SHP77 treated with DMSO at 0.1 percent for 48 hours (cell line): ENCODE data around the gene TBX20.

Source experiments
- DNase-seq: peaks from one replicate; lab custom pipeline; 2025; lab: John Stamatoyannopoulos, UW

TBX20 gene

GRCh38 chr7:35253710-35254495, at the start of gene TBX20:
Gene TBX20 (minus strand): TSS chr7:35254100. CDS start chr7:35253620, 480 bp downstream.
- no peak for DNase-seq

DNA sequence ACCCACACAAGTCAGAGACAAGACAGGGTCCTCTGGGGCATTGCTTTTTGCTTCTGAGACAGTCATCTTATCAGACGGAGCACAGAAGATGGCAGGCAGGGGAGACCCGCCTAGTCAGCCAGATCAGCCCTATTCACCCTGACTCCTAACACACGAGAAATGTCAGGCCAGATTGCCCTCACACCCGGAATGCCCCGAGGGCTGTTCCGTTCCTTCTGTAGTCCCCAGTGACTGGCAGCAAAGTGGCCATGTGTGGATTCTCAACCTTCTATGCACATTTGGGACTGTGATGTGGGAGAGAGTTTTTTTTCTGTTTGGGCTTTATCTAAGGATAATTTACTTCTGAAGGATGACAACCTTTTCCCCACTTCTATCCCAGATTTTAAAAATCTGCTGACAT, 35.5 kb upstream of the TBX20 start:
- DNase-seq, result no peak

GRCh38 chr7:35286986-35287385, 33.1 kb upstream of the TBX20 start:
- DNase-seq, result no peak

DNA sequence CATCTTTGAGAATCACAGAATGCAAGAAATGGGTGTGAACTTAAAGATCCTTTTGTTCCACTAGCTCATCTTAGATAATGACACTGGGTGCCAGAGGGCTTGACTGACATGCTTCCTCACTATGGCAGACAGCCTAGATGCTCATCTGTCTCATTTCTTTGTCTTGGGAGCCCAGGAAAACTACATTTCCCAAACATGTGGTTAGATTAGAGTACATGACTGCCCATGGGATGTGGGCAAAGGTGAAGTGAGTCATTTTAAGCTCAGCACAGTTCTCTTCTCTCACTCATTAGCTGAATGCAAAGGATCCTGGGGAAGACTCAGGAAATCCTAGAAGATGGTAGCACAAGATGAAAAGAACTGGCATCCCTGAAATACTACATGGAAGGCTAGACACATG, 32.5 kb upstream of the TBX20 start:
- no peak for DNase-seq

DNA sequence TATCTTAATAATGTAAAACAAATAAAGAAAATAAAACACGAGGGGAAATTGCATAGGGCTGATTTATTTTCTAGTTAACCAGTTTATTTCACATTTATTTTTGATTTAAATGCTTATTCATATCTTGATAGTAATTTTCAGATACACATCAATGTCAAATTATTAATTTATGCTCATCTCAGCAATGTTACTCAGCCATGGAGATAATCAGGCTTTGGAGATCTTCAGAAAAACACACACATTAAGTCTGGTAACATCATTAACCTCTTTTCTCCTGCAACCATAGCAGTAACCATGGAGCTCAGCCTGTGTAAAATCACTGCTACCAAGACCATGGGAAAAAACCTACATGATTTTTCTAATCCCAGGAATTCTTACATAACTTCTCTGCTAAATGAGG, 31.9 kb upstream of the TBX20 start:
- DNase-seq, result no peak

DNA sequence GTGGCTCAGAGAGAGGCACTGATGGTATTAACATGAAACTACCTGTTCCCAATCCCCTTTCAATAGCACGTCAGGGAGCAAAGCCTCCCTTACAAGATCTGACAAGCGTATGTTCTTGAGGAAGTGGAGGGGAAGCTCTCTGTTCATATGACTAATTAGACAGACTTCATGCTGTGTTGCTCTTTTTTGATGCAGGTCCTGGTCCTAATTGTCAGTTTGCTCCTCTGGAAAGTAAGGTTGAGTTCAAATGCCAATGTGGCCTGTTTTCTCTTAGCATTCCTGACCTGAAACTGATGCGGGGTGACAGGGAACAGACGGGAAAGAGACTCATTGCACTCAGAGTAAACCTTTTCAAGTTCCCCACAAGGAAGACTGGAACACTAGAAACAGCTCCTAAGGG, 27.0 kb upstream of the TBX20 start:
- DNase-seq, result no peak

GRCh38 chr7:35277359-35277758, 23.5 kb upstream of the TBX20 start:
- no peak for DNase-seq

GRCh38 chr7:35272246-35272645, 18.3 kb upstream of the TBX20 start:
- no peak for DNase-seq

- no peak for DNase-seq
These were observed 15.1 kb upstream of the TBX20 start for GRCh38 chr7:35268953-35269352.

GRCh38 chr7:35267411-35267810, 13.5 kb upstream of the TBX20 start:
- no peak for DNase-seq

GRCh38 chr7:35263396-35263795, 9.5 kb upstream of the TBX20 start:
- no peak for DNase-seq

DNA sequence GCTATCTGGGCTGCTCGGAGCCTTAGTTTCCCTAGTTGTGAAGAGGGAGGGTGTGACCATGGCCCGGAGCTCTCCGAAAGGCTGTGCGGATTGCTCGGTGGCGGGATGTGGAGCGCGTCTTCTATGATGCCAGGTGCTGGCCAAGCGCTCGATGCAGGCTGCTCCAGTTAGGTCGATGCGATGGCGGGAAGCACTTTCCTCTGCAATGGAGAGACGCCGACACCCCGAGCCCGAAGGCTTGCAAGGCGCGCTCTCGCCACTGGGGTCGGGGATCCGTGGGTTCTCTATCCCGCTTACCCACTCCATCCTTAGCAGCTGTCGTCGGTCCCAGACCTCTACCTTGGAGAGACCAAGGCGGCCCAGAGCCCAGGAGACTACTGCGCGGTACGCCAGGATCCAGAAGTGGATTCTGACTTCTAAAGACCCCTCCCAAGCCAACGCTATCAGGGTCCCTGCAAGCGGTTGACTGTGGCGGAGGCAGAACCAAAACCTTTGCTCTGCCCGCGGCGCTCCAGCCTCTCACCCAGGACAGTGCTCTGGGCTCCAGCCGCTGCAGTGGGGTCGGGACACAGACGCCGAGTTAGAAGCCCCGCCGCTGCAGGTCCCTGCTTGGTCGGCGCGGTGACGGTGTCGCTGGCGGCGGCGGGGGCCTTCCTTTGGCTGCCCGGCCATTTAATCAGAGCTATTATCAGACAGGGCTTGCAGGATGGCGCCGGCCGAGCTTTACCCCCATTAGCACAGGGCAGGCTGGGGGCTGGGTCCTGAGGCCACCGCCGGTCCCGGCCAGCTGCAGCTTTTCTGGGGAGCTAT, 7.8 kb upstream of the TBX20 start:
- no peak for DNase-seq

DNA sequence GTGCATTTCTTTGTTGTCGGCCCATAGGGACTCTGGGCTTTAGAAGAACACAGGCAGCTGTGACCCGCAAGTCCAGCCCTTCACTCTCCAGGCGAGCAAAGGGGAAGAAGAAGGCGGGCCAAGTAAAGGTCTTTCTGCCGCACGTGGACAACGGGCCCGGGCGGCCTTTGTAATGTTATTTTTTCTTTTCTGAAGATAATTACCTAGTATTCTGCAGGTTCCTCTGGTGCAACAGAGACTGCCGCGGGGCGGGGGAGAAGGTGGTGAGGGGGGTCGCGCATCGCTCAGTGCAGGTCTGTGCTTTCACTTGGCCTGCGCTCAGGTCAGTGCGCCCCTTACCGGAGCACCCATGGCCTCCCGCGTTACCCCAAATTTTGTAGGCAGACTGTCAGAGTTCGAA, 7.1 kb upstream of the TBX20 start:
- DNase-seq, result no peak

DNA sequence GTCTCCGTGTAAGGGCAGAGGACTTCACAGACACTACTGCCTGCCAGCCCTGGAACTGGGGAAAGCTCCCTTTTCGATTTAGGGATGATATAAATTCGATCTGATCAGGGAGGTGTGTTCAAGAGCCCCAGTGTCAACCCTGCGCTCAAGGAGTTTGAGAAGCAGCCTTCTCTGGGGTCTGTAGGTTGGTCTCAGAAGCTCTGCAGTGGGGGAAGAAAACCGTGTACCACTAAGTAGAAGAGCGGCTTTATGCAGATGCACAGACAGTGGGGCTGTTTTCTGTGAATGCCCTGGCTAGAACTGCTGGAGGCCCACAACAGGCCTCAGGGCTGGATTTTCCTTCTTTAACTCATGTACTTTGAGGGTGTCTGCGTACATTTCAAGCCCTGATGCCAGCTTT, 6.3 kb upstream of the TBX20 start:
- DNase-seq, result no peak

GRCh38 chr7:35259523-35259908, 5.6 kb upstream of the TBX20 start:
- DNase-seq, result no peak

GRCh38 chr7:35258868-35259522, 5.1 kb upstream of the TBX20 start:
- no peak for DNase-seq

DNA sequence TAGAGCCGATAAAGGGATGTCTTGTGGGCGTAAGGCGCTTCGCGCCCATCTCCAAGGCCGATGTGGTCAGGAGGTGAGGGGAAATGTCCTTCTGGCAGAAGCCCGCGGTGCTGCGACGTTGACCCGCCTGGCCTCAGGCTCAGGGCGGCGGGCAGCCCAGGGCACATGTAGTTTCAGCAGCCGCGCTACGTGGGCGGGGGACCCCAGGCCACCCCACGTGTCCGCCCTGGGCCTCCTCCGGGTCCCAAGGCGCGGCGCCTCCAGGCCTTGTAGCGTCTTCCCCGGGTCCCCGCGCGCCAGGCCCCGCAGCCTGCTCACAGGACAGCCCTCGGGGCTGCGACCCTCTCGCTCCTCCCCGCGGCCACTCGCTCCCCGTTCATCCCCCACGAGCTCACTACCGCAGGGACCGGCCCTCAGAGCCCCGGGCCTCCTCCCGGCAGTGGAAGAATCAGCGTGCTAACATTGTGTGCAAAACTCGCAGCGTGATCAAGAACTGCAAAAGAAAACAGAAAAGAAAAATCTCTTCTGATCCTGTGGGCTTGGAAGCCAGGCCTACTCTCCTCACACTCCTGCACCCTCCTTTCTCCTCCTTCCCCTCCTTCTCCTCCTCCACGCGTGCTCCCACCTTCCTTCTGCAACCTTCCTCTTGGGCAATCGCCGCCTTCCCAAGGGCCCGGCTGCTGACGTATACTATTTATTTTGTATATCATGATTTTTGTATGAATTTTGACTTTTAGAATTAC, 4.4 kb upstream of the TBX20 start:
- DNase-seq, result no peak

DNA sequence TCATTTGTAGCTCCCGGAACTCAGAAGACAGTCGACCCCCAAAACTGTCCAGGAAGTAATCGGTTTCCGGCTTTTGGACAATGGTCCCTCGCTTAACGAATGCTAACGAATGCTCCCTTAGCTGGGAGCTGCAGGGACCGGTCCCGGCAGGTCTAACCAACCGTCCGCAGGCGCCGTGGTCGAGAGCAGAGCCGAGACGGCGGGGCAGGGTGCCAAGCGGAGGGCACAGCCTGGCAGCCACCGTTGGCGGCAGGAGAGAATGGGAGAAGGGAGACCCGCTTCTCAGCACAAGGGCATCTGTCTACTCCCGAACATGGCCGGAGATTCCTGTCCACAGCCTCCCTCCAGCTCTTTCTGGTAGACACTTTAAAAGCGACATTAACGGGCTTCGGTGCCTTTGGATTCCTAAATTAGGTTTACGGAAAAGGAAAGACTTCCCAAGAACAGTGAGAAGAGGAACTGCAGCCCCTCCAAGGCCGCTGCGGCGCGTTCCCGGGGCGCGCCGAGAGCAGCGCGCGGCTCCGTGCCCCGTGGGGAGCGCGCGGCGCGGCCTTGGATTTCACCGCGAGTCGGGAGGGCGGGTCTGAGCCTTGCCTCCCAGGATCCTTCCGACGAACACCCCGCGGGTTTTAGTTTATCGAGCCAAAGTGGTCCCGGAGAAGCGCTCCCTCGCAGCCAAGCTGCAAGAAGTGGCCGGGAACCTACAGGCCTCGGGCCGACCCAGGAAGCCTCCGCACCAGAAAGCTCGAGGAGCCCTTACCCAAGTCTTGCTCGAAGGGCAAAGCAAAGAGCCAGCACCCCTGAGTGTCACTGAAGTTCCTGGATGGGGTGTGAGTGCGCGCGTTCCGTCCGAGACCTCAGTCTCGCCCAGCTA, 3.6 kb upstream of the TBX20 start:
- DNase-seq, result no peak

GRCh38 chr7:35256256-35257175, 2.6 kb upstream of the TBX20 start:
- no peak for DNase-seq
